22Rv1 (cell line): Measurements from ENCODE around the gene ARHGEF19.
"Not testable (repeated sequence)": the region's sequence is repeated elsewhere in the genome, so short reads cannot be mapped to it uniquely, and the experiment has no call there.

Experiments used
- ZFX ChIP-seq: fragments of 450-650 bp; IDR thresholded peaks from 2 replicates; pipeline ENCODE4 v1.6.1; 2017; ENCODE audit warnings: antibody characterized with exemption, borderline replicate concordance
- TF ChIP-seq, protein P1 (sequence below): fragments of 450-650 bp; IDR thresholded peaks from 2 replicates; pipeline ENCODE4 v1.5.1; 2017; ENCODE audit warnings: mild to moderate bottlenecking

GRCh38 chr1:16222716-16223115 is 10.3 kb upstream of the ARHGEF19 start:
- TF ChIP-seq, protein P1, sequence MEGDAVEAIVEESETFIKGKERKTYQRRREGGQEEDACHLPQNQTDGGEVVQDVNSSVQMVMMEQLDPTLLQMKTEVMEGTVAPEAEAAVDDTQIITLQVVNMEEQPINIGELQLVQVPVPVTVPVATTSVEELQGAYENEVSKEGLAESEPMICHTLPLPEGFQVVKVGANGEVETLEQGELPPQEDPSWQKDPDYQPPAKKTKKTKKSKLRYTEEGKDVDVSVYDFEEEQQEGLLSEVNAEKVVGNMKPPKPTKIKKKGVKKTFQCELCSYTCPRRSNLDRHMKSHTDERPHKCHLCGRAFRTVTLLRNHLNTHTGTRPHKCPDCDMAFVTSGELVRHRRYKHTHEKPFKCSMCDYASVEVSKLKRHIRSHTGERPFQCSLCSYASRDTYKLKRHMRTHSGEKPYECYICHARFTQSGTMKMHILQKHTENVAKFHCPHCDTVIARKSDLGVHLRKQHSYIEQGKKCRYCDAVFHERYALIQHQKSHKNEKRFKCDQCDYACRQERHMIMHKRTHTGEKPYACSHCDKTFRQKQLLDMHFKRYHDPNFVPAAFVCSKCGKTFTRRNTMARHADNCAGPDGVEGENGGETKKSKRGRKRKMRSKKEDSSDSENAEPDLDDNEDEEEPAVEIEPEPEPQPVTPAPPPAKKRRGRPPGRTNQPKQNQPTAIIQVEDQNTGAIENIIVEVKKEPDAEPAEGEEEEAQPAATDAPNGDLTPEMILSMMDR, result not testable (repeated sequence)
- not testable (repeated sequence) for TF ChIP-seq ZFX
